Measurements from ENCODE around the gene JAM3. TPM values are rescaled to one million over a fixed set of nuclear protein-coding genes. Genes with fewer than 3 reads are reported as not detected.

Gene JAM3
- total and polyA plus RNA-seq, 10 of the 15 experiments (the other 5 are each of a cell fraction or from before 2014, with no cell fraction given), result 0.04 to 1.1 (median 0.32) TPM; not detected in 1

DNA sequence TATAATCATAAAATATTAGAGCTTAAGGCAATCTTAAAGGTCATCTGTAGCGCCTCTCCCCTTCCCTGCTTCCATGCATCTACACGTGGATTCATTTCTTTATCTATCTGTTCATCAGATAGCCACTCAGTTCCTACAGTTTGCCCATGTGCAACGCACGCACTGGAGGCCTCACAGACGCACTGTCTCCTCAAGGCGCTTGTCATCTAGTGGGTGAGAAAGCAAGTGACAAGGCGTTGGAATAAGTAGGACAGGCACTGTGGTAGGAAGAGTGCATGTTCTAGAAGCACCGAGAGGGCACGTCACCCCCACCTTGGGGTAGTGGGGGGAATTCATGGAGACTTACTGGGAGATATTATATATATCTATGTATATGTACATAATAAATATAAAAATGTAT, 20.8 kb upstream of the JAM3 start (continued):
- TF ChIP-seq, protein P1, sequence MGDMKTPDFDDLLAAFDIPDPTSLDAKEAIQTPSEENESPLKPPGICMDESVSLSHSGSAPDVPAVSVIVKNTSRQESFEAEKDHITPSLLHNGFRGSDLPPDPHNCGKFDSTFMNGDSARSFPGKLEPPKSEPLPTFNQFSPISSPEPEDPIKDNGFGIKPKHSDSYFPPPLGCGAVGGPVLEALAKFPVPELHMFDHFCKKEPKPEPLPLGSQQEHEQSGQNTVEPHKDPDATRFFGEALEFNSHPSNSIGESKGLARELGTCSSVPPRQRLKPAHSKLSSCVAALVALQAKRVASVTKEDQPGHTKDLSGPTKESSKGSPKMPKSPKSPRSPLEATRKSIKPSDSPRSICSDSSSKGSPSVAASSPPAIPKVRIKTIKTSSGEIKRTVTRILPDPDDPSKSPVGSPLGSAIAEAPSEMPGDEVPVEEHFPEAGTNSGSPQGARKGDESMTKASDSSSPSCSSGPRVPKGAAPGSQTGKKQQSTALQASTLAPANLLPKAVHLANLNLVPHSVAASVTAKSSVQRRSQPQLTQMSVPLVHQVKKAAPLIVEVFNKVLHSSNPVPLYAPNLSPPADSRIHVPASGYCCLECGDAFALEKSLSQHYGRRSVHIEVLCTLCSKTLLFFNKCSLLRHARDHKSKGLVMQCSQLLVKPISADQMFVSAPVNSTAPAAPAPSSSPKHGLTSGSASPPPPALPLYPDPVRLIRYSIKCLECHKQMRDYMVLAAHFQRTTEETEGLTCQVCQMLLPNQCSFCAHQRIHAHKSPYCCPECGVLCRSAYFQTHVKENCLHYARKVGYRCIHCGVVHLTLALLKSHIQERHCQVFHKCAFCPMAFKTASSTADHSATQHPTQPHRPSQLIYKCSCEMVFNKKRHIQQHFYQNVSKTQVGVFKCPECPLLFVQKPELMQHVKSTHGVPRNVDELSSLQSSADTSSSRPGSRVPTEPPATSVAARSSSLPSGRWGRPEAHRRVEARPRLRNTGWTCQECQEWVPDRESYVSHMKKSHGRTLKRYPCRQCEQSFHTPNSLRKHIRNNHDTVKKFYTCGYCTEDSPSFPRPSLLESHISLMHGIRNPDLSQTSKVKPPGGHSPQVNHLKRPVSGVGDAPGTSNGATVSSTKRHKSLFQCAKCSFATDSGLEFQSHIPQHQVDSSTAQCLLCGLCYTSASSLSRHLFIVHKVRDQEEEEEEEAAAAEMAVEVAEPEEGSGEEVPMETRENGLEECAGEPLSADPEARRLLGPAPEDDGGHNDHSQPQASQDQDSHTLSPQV (IDR thresholded peaks at IDR 0.05), result no peak
- TF ChIP-seq, protein P2, sequence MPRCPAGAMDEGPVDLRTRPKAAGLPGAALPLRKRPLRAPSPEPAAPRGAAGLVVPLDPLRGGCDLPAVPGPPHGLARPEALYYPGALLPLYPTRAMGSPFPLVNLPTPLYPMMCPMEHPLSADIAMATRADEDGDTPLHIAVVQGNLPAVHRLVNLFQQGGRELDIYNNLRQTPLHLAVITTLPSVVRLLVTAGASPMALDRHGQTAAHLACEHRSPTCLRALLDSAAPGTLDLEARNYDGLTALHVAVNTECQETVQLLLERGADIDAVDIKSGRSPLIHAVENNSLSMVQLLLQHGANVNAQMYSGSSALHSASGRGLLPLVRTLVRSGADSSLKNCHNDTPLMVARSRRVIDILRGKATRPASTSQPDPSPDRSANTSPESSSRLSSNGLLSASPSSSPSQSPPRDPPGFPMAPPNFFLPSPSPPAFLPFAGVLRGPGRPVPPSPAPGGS (IDR thresholded peaks at IDR 0.05; ENCODE audit: borderline replicate concordance, insufficient read depth, low read depth, low read length, poor library complexity, severe bottlenecking), result no peak

DNA sequence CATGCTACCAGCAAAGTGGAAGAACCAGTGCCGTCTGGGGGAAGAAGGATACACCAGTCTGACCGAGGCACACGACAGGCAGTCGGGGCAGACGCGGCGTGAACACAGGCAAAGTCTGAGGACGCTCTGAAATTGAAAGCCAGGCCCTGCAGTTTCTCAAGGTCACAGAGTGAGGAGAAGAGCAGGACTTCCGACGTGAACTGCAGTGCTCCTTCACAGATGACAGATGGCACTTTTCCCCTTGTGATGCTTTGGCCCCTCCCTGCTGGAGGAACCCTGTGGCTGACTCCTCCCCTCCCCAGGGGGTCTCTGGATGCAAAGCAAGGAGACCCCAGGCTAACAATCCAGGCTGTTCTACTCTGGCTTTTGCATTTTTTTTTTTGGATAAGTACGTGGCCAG, 19.6 kb upstream of the JAM3 start:
- H3K36me3 ChIP-seq (ENCODE audit: control insufficient read depth in 2 of 2, insufficient read depth in 2 of 2, low read length in 1 of 2), result no peaks in the 10 kb centered on the region
- H3K79me2 ChIP-seq (ENCODE audit: control insufficient read depth, insufficient read depth, low read length), result no peaks in the 10 kb centered on the region
- no peak for FAIRE-seq
- no peak overlapping the region for H3K4me3 ChIP-seq
- H3K9ac ChIP-seq (ENCODE audit: control insufficient read depth, insufficient read depth, low read length), result no peak overlapping the region
- 40% methylated on average over 11 of the region's 11 CpGs for WGBS (ENCODE audit: insufficient coverage, insufficient replicate concordance, low lambda C conversion rate, missing lambda C conversion rate)
- ATAC-seq, result no peak
- ChIA-PET RAD21 (ENCODE audit: unreplicated experiment) (no interaction called here), SMC1A (ENCODE audit: uncharacterized antibody, unreplicated experiment) (no interaction called here), POLR2A (no interaction called here), CTCF (interaction anchor here (2.0 kb wide), 1 partner anchor 52 kb away, joined by 6 read pairs; no protein-coding TSS in a partner anchor)
- no peak overlapping the region for H3K4me2 ChIP-seq (ENCODE audit: control insufficient read depth, insufficient read depth)
- H3K9me3 ChIP-seq (replicated peaks; ENCODE audit: control insufficient read depth, insufficient read depth, low read length), result no peaks in the 10 kb centered on the region
- H3K27me3 ChIP-seq (replicated peaks in 1 of 2; ENCODE audit: control insufficient read depth in 2 of 2, insufficient read depth in 2 of 2, low read length in 1 of 2), result no peaks in the 10 kb centered on the region; a peak in 1 of 4 replicates
- no peak overlapping the region for H3K27ac ChIP-seq (ENCODE audit: control insufficient read depth, insufficient read depth)
- intact Hi-C loops (cut with micrococcal nuclease; ENCODE audit: unreplicated experiment) (loop anchor here (5.0 kb wide), 1 partner anchor 122 kb away; no protein-coding TSS in a partner anchor), in situ Hi-C loops (cut with MboI) (no loop called here)
- no peak overlapping the region for H2AFZ ChIP-seq (ENCODE audit: control insufficient read depth, low read depth, low read length)
- no peak for DNase-seq (ENCODE audit: low read depth, low spot score)
- no TSS peak for BruUV-seq (replicated peaks)
- H3K4me1 ChIP-seq (ENCODE audit: control insufficient read depth, insufficient read depth, low read length), result no peaks in the 10 kb centered on the region
- H4K20me1 ChIP-seq (ENCODE audit: control insufficient read depth, insufficient read depth), result no peaks in the 10 kb centered on the region
- TF ChIP-seq JUND (IDR thresholded peaks at IDR 0.05; ENCODE audit: low read depth, low read length), result no peak
- no peak for TF ChIP-seq ZSCAN29 (IDR thresholded peaks at IDR 0.05)
- no peak for TF ChIP-seq NRF1 (conservative IDR thresholded peaks at IDR 0.05; ENCODE audit: low read depth, low read length)
- TF ChIP-seq PAX5 (IDR thresholded peaks at IDR 0.05; ENCODE audit: borderline replicate concordance, low read depth, low read length), result no peak
- TF ChIP-seq IKZF2 (IDR thresholded peaks at IDR 0.05), result no peak
- TF ChIP-seq, protein P3, sequence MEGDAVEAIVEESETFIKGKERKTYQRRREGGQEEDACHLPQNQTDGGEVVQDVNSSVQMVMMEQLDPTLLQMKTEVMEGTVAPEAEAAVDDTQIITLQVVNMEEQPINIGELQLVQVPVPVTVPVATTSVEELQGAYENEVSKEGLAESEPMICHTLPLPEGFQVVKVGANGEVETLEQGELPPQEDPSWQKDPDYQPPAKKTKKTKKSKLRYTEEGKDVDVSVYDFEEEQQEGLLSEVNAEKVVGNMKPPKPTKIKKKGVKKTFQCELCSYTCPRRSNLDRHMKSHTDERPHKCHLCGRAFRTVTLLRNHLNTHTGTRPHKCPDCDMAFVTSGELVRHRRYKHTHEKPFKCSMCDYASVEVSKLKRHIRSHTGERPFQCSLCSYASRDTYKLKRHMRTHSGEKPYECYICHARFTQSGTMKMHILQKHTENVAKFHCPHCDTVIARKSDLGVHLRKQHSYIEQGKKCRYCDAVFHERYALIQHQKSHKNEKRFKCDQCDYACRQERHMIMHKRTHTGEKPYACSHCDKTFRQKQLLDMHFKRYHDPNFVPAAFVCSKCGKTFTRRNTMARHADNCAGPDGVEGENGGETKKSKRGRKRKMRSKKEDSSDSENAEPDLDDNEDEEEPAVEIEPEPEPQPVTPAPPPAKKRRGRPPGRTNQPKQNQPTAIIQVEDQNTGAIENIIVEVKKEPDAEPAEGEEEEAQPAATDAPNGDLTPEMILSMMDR (IDR thresholded peaks at IDR 0.05 in 2 of 3, conservative IDR thresholded peaks at IDR 0.05 in 1 of 3; ENCODE audit: control insufficient read depth in 2 of 3, extremely low read depth in 1 of 3, insufficient read depth in 1 of 3, low read depth in 3 of 3, low read length in 3 of 3), result no peak
- TF ChIP-seq POLR2AphosphoS2 (IDR thresholded peaks at IDR 0.05; ENCODE audit: low read depth, low read length), result no peak
- TF ChIP-seq, protein P4, sequence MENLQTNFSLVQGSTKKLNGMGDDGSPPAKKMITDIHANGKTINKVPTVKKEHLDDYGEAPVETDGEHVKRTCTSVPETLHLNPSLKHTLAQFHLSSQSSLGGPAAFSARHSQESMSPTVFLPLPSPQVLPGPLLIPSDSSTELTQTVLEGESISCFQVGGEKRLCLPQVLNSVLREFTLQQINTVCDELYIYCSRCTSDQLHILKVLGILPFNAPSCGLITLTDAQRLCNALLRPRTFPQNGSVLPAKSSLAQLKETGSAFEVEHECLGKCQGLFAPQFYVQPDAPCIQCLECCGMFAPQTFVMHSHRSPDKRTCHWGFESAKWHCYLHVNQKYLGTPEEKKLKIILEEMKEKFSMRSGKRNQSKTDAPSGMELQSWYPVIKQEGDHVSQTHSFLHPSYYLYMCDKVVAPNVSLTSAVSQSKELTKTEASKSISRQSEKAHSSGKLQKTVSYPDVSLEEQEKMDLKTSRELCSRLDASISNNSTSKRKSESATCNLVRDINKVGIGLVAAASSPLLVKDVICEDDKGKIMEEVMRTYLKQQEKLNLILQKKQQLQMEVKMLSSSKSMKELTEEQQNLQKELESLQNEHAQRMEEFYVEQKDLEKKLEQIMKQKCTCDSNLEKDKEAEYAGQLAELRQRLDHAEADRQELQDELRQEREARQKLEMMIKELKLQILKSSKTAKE (IDR thresholded peaks at IDR 0.05; ENCODE audit: low read depth, poor library complexity, severe bottlenecking), result no peak
- TF ChIP-seq, protein P5, sequence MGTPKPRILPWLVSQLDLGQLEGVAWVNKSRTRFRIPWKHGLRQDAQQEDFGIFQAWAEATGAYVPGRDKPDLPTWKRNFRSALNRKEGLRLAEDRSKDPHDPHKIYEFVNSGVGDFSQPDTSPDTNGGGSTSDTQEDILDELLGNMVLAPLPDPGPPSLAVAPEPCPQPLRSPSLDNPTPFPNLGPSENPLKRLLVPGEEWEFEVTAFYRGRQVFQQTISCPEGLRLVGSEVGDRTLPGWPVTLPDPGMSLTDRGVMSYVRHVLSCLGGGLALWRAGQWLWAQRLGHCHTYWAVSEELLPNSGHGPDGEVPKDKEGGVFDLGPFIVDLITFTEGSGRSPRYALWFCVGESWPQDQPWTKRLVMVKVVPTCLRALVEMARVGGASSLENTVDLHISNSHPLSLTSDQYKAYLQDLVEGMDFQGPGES (IDR thresholded peaks at IDR 0.05), result no peak

Data from GM12878 (cell line).